WTC11 (cell line): ENCODE measurements around the gene CMTM7. TPM values are rescaled to one million over a fixed set of nuclear protein-coding genes. Genes with fewer than 3 reads are reported as not detected.

Source experiments
- ATAC-seq: fragments of 200-7000 bp; cut with Tn5 transposase; 2 replicates; pipeline ENCODE4 v1.10.0; 2021; ENCODE audit warnings: mild to moderate bottlenecking, moderate library complexity
- CTCF ChIA-PET: fragments of 300-600 bp; sonication (Branson Sonifier 250); formaldehyde crosslinking; loops from one replicate; lab custom pipeline; 2021; ENCODE audit warnings: antibody characterized with exemption; lab: Charles Lee
- POLR2A ChIA-PET: fragments of 350-600 bp; sonication (Branson Sonifier 250); formaldehyde crosslinking; loops from one replicate; lab custom pipeline; 2021; ENCODE audit warnings: antibody characterized with exemption; lab: Charles Lee
- DNase-seq: peaks from one replicate; pipeline ENCODE4 v3.0.0; 2021; ENCODE audit warnings: low spot score
- H3K27ac Mint-ChIP-seq: 2 replicates; pipeline ENCODE4 v1.8.0; 2021; ENCODE audit warnings: mixed read lengths
- H3K27me3 Mint-ChIP-seq: 2 replicates; pipeline ENCODE4 v1.8.0; 2021; ENCODE audit warnings: low read depth, mild to moderate bottlenecking, moderate library complexity, mixed read lengths
- H3K36me3 Mint-ChIP-seq: 2 replicates; pipeline ENCODE4 v1.8.0; 2021; ENCODE audit warnings: mixed read lengths
- H3K4me1 Mint-ChIP-seq: 2 replicates; pipeline ENCODE4 v1.8.0; 2022; ENCODE audit warnings: mixed read lengths
- H3K4me3 Mint-ChIP-seq: 2 replicates; pipeline ENCODE4 v1.8.0; 2021; ENCODE audit warnings: mild to moderate bottlenecking, moderate library complexity, mixed read lengths
- H3K9me3 Mint-ChIP-seq: 2 replicates; pipeline ENCODE4 v1.8.0; 2021; ENCODE audit warnings: mixed read lengths
- CBFB ChIP-seq: sonication (generic); formaldehyde crosslinking; IDR thresholded peaks from 2 replicates; pipeline ENCODE4 v1.8.1; 2022; ENCODE audit warnings: mild to moderate bottlenecking, low read depth, missing genetic modification reagents
- GTF2I ChIP-seq: fragments of 250-450 bp; sonication (Bioruptor Pico); conservative IDR thresholded peaks from 2 replicates; pipeline ENCODE4 v1.4.0; 2021; ENCODE audit warnings: mild to moderate bottlenecking
- JUN ChIP-seq: sonication (generic); formaldehyde crosslinking; IDR thresholded peaks from 2 replicates; pipeline ENCODE4 v1.8.0; 2023; ENCODE audit warnings: mild to moderate bottlenecking, missing genetic modification reagents
- NFATC4 ChIP-seq: fragments of 250-450 bp; sonication (Bioruptor Pico); IDR thresholded peaks from 2 replicates; pipeline ENCODE4 v1.9.0; 2021; ENCODE audit warnings: mild to moderate bottlenecking
- RELA ChIP-seq: sonication (generic); formaldehyde crosslinking; IDR thresholded peaks from 2 replicates; pipeline ENCODE4 v1.8.1; 2022; ENCODE audit warnings: missing genetic modification reagents, mild to moderate bottlenecking, borderline replicate concordance
- RORB ChIP-seq: fragments of 250-450 bp; sonication (Bioruptor Pico); IDR thresholded peaks from 2 replicates; pipeline ENCODE4 v1.9.0; 2021; ENCODE audit warnings: mild to moderate bottlenecking
- TCF7 ChIP-seq: sonication (generic); formaldehyde crosslinking; IDR thresholded peaks from 2 replicates; pipeline ENCODE4 v1.8.0; 2022; ENCODE audit warnings: mild to moderate bottlenecking, low read depth, missing genetic modification reagents, moderate library complexity
- TP53 ChIP-seq: sonication (generic); formaldehyde crosslinking; IDR thresholded peaks from 2 replicates; pipeline ENCODE4 v1.8.1; 2023; ENCODE audit warnings: mild to moderate bottlenecking, missing genetic modification reagents
- total RNA-seq: library from RNA; stranded (reverse); gene quantifications from 3 replicates; pipeline ENCODE4 v1.2.3, GENCODE V29; 2021
- TF ChIP-seq, protein P1 (sequence below): sonication (generic); formaldehyde crosslinking; IDR thresholded peaks from 2 replicates; pipeline ENCODE4 v1.8.0; 2022; ENCODE audit warnings: mild to moderate bottlenecking, missing genetic modification reagents
- TF ChIP-seq, protein P2 (sequence below): sonication (generic); formaldehyde crosslinking; IDR thresholded peaks from 2 replicates; pipeline ENCODE4 v1.8.0; 2022; ENCODE audit warnings: mild to moderate bottlenecking, missing genetic modification reagents
- TF ChIP-seq, protein P3 (sequence below): sonication (generic); formaldehyde crosslinking; IDR thresholded peaks from 2 replicates; pipeline ENCODE4 v1.8.1; 2022; ENCODE audit warnings: low read depth, mild to moderate bottlenecking, moderate library complexity, missing genetic modification reagents, borderline replicate concordance
- TF ChIP-seq, protein P4 (sequence below): sonication (generic); formaldehyde crosslinking; IDR thresholded peaks from 2 replicates; pipeline ENCODE4 v1.8.1; 2023; ENCODE audit warnings: mild to moderate bottlenecking, missing genetic modification reagents
- TF ChIP-seq, protein P5 (sequence below): sonication (generic); formaldehyde crosslinking; IDR thresholded peaks from 2 replicates; pipeline ENCODE4 v1.8.1; 2023; ENCODE audit warnings: mild to moderate bottlenecking, missing genetic modification reagents, moderate library complexity

The CMTM7 gene
- total RNA-seq, 1 experiment from 2014 or later = 23.4 TPM

DNA sequence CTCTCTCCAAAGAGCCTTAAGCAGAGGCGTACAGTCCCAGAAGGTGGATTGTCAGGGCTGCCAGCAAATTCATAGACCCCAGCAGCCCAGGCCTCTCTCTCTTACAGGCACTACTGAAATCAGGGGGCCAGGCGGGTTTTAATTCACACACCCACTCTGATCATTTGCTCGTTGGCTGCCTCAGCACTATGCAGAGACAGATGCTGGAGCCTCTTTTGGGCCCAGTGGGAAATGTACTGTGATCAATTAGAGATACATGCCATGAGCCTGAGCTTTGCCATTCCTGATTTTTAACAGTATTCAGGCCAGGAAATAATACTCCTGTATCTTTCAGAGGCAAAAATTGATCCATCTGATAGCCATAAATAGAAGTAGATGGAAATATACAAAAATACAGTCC is 58.0 kb downstream of the CMTM7 start:
- CTCF ChIA-PET = interaction anchor here (2.1 to 2.7 kb wide), 2 partner anchors 18 kb away, joined by 14 read pairs; no protein-coding TSS in a partner anchor
- H3K9me3 Mint-ChIP-seq = no peaks in the 10 kb centered on the region
- H3K27me3 Mint-ChIP-seq = no peaks in the 10 kb centered on the region
- peaks cover 16% of the 10 kb centered on the region for H3K4me1 Mint-ChIP-seq
- DNase-seq (no peak), ATAC-seq (no peak)
- no peak overlapping the region for H3K27ac Mint-ChIP-seq
- POLR2A ChIA-PET = no interaction called here
- TF ChIP-seq, protein P1, sequence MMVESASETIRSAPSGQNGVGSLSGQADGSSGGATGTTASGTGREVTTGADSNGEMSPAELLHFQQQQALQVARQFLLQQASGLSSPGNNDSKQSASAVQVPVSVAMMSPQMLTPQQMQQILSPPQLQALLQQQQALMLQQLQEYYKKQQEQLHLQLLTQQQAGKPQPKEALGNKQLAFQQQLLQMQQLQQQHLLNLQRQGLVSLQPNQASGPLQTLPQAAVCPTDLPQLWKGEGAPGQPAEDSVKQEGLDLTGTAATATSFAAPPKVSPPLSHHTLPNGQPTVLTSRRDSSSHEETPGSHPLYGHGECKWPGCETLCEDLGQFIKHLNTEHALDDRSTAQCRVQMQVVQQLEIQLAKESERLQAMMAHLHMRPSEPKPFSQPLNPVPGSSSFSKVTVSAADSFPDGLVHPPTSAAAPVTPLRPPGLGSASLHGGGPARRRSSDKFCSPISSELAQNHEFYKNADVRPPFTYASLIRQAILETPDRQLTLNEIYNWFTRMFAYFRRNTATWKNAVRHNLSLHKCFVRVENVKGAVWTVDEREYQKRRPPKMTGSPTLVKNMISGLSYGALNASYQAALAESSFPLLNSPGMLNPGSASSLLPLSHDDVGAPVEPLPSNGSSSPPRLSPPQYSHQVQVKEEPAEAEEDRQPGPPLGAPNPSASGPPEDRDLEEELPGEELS = no peak
- TF ChIP-seq, protein P2, sequence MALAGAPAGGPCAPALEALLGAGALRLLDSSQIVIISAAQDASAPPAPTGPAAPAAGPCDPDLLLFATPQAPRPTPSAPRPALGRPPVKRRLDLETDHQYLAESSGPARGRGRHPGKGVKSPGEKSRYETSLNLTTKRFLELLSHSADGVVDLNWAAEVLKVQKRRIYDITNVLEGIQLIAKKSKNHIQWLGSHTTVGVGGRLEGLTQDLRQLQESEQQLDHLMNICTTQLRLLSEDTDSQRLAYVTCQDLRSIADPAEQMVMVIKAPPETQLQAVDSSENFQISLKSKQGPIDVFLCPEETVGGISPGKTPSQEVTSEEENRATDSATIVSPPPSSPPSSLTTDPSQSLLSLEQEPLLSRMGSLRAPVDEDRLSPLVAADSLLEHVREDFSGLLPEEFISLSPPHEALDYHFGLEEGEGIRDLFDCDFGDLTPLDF = no peak
- no peak for TF ChIP-seq RELA
- H3K4me3 Mint-ChIP-seq = no peak overlapping the region
- peaks cover 8% of the 10 kb centered on the region for H3K36me3 Mint-ChIP-seq

DNA sequence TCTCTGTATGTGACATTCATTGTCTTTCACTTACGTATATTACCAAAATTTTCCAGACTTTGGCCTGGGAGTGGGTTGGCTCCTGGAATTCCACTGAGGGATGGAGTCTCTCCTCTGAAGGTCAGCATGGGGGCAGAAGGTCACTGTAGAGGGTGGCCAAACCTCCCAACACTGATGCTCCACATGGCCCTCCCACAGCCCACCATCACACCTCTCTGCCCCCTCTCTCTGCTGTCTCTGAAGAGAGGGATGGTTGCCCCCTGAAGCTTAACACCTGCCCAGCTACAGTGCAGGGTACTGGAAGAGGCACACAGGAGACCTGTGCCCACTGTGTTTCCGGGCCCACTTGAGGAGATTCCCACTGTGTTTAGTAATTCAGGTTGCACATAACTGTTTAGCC is 58.8 kb downstream of the CMTM7 start:
- Mint-ChIP-seq H3K27ac (no peak overlapping the region), H3K4me1 (peaks cover 18% of the 10 kb centered on the region)
- CTCF ChIA-PET = interaction anchor here (2.7 kb wide), 1 partner anchor 17 kb away, joined by 14 read pairs; no protein-coding TSS in a partner anchor

DNA sequence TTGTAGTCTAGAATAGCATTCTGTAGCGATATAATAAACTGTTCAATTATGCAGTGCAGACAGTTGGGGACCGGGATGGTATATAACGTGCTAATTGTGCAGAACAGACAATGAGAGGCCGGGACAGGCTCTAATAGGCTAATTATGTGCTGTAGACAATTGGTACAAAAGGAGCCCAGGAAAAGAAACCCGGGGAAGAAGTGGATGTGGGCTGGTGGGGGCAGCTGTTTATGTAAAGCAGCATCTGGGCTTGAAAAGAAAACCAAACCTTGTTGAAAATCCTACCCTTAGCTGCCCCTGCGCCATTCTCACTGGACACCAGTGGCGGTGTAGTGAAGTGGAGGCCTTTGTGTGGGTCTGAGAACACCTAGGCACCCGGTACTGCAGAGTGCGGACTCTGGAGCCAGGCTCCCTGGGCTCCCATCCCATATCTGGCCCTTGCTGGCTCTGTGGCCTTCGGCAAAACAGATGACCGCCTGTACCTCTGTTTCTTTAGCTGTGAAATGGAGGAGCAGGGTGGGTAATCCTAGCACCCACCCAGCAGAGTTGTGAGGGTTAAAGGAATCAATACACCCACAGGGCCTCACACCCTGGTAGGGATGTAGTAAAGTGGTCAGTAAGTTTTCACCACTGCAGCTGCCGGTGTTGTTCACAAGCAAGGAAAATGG is 59.5 kb downstream of the CMTM7 start:
- CTCF ChIA-PET = interaction anchor here (1.5 to 2.7 kb wide), 2 partner anchors 17 to 76 kb away, joined by 5 to 14 read pairs; no protein-coding TSS in a partner anchor
- Mint-ChIP-seq H3K27ac (no peak overlapping the region), H3K9me3 (no peaks in the 10 kb centered on the region), H3K36me3 (peaks cover 8% of the 10 kb centered on the region), H3K4me1 (peaks cover 25% of the 10 kb centered on the region), H3K4me3 (no peak overlapping the region), H3K27me3 (no peaks in the 10 kb centered on the region)
- DNase-seq (no peak), ATAC-seq (no peak)
- TF ChIP-seq TP53 = no peak
- no peak for TF ChIP-seq CBFB
- TF ChIP-seq JUN (CRISPR knock-in tag) = no peak
- TF ChIP-seq, protein P3, sequence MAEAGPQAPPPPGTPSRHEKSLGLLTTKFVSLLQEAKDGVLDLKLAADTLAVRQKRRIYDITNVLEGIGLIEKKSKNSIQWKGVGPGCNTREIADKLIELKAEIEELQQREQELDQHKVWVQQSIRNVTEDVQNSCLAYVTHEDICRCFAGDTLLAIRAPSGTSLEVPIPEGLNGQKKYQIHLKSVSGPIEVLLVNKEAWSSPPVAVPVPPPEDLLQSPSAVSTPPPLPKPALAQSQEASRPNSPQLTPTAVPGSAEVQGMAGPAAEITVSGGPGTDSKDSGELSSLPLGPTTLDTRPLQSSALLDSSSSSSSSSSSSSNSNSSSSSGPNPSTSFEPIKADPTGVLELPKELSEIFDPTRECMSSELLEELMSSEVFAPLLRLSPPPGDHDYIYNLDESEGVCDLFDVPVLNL (CRISPR knock-in tag) = no peak
- TF ChIP-seq, protein P4, sequence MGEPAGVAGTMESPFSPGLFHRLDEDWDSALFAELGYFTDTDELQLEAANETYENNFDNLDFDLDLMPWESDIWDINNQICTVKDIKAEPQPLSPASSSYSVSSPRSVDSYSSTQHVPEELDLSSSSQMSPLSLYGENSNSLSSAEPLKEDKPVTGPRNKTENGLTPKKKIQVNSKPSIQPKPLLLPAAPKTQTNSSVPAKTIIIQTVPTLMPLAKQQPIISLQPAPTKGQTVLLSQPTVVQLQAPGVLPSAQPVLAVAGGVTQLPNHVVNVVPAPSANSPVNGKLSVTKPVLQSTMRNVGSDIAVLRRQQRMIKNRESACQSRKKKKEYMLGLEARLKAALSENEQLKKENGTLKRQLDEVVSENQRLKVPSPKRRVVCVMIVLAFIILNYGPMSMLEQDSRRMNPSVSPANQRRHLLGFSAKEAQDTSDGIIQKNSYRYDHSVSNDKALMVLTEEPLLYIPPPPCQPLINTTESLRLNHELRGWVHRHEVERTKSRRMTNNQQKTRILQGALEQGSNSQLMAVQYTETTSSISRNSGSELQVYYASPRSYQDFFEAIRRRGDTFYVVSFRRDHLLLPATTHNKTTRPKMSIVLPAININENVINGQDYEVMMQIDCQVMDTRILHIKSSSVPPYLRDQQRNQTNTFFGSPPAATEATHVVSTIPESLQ (CRISPR knock-in tag) = no peak
- TF ChIP-seq, protein P5, sequence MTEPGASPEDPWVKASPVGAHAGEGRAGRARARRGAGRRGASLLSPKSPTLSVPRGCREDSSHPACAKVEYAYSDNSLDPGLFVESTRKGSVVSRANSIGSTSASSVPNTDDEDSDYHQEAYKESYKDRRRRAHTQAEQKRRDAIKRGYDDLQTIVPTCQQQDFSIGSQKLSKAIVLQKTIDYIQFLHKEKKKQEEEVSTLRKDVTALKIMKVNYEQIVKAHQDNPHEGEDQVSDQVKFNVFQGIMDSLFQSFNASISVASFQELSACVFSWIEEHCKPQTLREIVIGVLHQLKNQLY (CRISPR knock-in tag) = no peak
- POLR2A ChIA-PET = no interaction called here

More for the DNA sequence above, 58.8 kb downstream of the CMTM7 start:
- H3K27me3 Mint-ChIP-seq = no peaks in the 10 kb centered on the region
- DNase-seq (no peak), ATAC-seq (no peak)
- H3K4me3 Mint-ChIP-seq = no peak overlapping the region
- TF ChIP-seq GTF2I (CRISPR knock-in tag) = no peak
- TF ChIP-seq TCF7 = no peak
- TF ChIP-seq NFATC4 (CRISPR knock-in tag) = no peak
- TF ChIP-seq, protein P4 (CRISPR knock-in tag) = no peak
- TF ChIP-seq RORB (CRISPR knock-in tag) = no peak
- peaks cover 8% of the 10 kb centered on the region for H3K36me3 Mint-ChIP-seq
- POLR2A ChIA-PET = no interaction called here
- H3K9me3 Mint-ChIP-seq = no peaks in the 10 kb centered on the region
